Measurements from ENCODE around the gene KDM6A.
"Not testable (repeated sequence)": the region's sequence is repeated elsewhere in the genome, so short reads cannot be mapped to it uniquely, and the experiment has no call there.

Gene KDM6A

GRCh38 chrX:45068569-45068968 lies 195.6 kb downstream of the KDM6A start:
- Mint-ChIP-seq H3K27me3 (no peaks in the 10 kb centered on the region), H3K4me3 (no peak overlapping the region), H3K4me1 (ENCODE audit: low read depth) (peaks cover 28% of the 10 kb centered on the region), H3K36me3 (ENCODE audit: low read depth) (peaks cover 41% of the 10 kb centered on the region), H3K27ac (peak overlapping the region; percentile 71), H3K9me3 (no peaks in the 10 kb centered on the region)

- Mint-ChIP-seq H3K9me3 (no peaks in the 10 kb centered on the region), H3K27ac (peak overlapping the region; percentile 66), H3K4me3 (no peak overlapping the region), H3K36me3 (ENCODE audit: low read depth) (peaks cover 26% of the 10 kb centered on the region), H3K27me3 (no peaks in the 10 kb centered on the region), H3K4me1 (ENCODE audit: low read depth) (peaks cover 42% of the 10 kb centered on the region)
These were observed 197.4 kb downstream of the KDM6A start for GRCh38 chrX:45070116-45071007.

- H3K4me3 Mint-ChIP-seq, H3K27ac Mint-ChIP-seq, H3K27me3 Mint-ChIP-seq, H3K9me3 Mint-ChIP-seq: not testable (repeated sequence)
- H3K4me1 Mint-ChIP-seq (ENCODE audit: low read depth): peaks cover 54% of the 10 kb centered on the region
- peaks cover 25% of the 10 kb centered on the region for H3K36me3 Mint-ChIP-seq (ENCODE audit: low read depth)
These were observed 200.0 kb downstream of the KDM6A start for GRCh38 chrX:45073011-45073410.

DNA sequence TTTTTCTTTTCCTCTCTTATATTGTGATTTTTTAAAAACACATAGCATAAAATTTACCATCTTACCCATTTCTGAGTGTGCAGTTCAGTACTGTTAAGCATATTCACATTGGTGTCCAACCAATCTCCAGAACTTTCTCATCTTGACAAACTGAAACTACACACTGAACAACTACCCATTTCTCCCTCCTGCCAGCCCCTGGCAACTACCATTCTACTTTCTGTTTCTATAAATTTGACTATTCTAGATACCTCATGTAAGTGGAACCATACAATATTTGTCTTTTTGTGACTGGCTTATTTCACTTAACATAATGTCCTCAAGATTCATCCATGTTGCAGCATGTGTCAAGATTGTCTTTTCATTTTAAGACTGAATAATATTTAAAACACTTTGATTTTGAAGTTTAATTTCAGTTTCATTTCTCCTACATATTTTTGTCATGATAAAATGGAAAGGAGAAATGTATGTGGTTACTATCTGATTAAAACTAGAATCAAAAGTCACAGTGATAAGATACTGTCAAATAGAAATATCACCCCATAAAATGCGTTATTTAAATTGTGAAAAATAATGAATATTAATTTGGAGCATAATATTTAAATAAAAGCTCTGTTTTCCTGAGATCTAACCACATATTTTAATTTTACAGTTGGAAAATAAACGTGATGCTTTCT lies 204.9 kb downstream of the KDM6A start:
- Mint-ChIP-seq H3K9me3 (no peaks in the 10 kb centered on the region), H3K36me3 (ENCODE audit: low read depth) (peaks cover 18% of the 10 kb centered on the region), H3K4me3 (peak overlapping the region; percentile 71), H3K27ac (peak overlapping the region; percentile 92), H3K4me1 (ENCODE audit: low read depth) (peaks cover 40% of the 10 kb centered on the region), H3K27me3 (no peaks in the 10 kb centered on the region)

- peaks cover 23% of the 10 kb centered on the region for H3K36me3 Mint-ChIP-seq (ENCODE audit: low read depth)
- H3K27me3 Mint-ChIP-seq: no peaks in the 10 kb centered on the region
- H3K4me1 Mint-ChIP-seq (ENCODE audit: low read depth): peaks cover 10% of the 10 kb centered on the region
- H3K4me3 Mint-ChIP-seq: no peak overlapping the region
- H3K27ac Mint-ChIP-seq: no peak overlapping the region
- H3K9me3 Mint-ChIP-seq: no peaks in the 10 kb centered on the region
These were observed 210.3 kb downstream of the KDM6A start for GRCh38 chrX:45083314-45083713.

DNA sequence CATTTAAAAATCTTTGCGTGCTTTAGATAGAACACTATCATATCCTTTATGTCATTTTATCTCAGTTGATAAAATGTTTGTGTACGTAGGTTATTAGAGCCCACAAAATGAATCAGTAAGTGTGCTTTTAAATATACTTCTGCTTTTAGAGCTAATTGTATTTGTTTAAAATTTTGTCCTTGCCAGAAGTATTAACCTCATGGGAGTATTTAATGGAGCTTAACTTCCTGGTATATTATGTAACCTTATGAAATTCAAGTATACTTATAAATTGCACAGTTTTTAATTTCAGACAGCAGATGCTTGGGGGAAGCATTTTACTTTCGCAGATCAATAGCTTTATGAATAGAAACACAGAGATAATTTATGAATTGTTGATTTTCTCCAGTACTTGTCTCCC lies 237.5 kb downstream of the KDM6A start:
- no peaks in the 10 kb centered on the region for H3K4me1 Mint-ChIP-seq (ENCODE audit: low read depth)
- peaks cover 8% of the 10 kb centered on the region for H3K9me3 Mint-ChIP-seq
- H3K27ac Mint-ChIP-seq: no peak overlapping the region
- H3K27me3 Mint-ChIP-seq: no peaks in the 10 kb centered on the region
- no peak overlapping the region for H3K4me3 Mint-ChIP-seq
- peaks cover 40% of the 10 kb centered on the region for H3K36me3 Mint-ChIP-seq (ENCODE audit: low read depth)

DNA sequence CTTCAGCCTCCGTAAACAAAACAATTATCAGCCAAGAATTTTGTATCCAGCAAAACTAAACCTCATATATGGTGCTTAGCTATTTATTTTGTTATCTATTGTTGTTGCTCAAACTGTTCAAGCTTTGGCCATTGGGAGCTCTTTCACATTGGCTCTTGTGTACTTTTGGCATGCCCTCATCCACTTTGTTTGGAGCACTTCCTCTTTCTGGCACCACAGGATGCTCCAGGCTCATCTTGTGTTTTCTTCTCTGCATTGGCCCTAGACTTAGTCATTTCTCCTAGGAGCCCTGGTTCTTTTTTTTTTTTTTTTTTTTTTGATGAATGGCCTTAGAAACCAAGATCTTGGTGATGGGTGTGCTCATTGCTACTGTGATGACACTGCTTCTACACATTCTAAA lies 253.2 kb downstream of the KDM6A start:
- Mint-ChIP-seq H3K4me3 (no peak overlapping the region), H3K9me3 (peaks cover 10% of the 10 kb centered on the region), H3K27ac (no peak overlapping the region), H3K27me3 (peaks cover 3% of the 10 kb centered on the region), H3K4me1 (ENCODE audit: low read depth) (no peaks in the 10 kb centered on the region), H3K36me3 (ENCODE audit: low read depth) (no peaks in the 10 kb centered on the region)

- Mint-ChIP-seq H3K27me3 (peaks cover 3% of the 10 kb centered on the region), H3K27ac (no peak overlapping the region), H3K36me3 (ENCODE audit: low read depth) (no peaks in the 10 kb centered on the region), H3K9me3 (peaks cover 14% of the 10 kb centered on the region), H3K4me3 (no peak overlapping the region), H3K4me1 (ENCODE audit: low read depth) (no peaks in the 10 kb centered on the region)
These were observed 256.0 kb downstream of the KDM6A start for GRCh38 chrX:45128896-45129454.

GRCh38 chrX:45133465-45133864 lies 260.5 kb downstream of the KDM6A start:
- Mint-ChIP-seq H3K27ac (no peak overlapping the region), H3K27me3 (no peaks in the 10 kb centered on the region), H3K36me3 (ENCODE audit: low read depth) (no peaks in the 10 kb centered on the region), H3K4me1 (ENCODE audit: low read depth) (no peaks in the 10 kb centered on the region), H3K4me3 (no peak overlapping the region), H3K9me3 (peaks cover 11% of the 10 kb centered on the region)

- H3K27me3 Mint-ChIP-seq: no peaks in the 10 kb centered on the region
- H3K4me3 Mint-ChIP-seq: no peak overlapping the region
- H3K4me1 Mint-ChIP-seq (ENCODE audit: low read depth): no peaks in the 10 kb centered on the region
- H3K36me3 Mint-ChIP-seq (ENCODE audit: low read depth): no peaks in the 10 kb centered on the region
- peaks cover 11% of the 10 kb centered on the region for H3K9me3 Mint-ChIP-seq
- H3K27ac Mint-ChIP-seq: no peak overlapping the region
These were observed 261.3 kb downstream of the KDM6A start for GRCh38 chrX:45134315-45134731.

DNA sequence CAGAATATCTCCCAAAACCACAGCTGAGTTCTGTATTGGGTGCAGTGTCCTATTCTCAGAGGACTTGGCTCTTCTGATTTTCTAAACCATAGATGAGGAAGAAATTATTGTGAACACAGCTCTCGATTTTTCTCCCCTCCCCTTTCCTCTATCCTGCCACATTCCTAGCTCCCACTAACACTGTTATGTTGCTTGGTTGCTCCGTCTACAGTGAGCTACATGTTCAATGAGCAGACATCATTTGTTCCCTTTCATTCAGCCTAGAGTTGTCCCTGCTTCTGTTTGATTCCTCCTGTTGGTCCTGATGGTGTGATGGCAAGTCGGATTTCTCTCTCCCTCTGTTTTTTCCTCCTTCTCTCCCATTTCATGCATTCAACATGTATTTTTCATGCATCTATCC lies 261.8 kb downstream of the KDM6A start:
- Mint-ChIP-seq H3K27me3 (no peaks in the 10 kb centered on the region), H3K27ac (no peak overlapping the region), H3K36me3 (ENCODE audit: low read depth) (no peaks in the 10 kb centered on the region), H3K4me3 (no peak overlapping the region), H3K4me1 (ENCODE audit: low read depth) (no peaks in the 10 kb centered on the region), H3K9me3 (peaks cover 11% of the 10 kb centered on the region)

GRCh38 chrX:45135391-45136075 lies 262.5 kb downstream of the KDM6A start:
- not testable (repeated sequence) for H3K4me1 Mint-ChIP-seq (ENCODE audit: low read depth); H3K27me3 Mint-ChIP-seq; H3K27ac Mint-ChIP-seq; H3K36me3 Mint-ChIP-seq (ENCODE audit: low read depth); H3K4me3 Mint-ChIP-seq; H3K9me3 Mint-ChIP-seq

- Mint-ChIP-seq H3K9me3 (peaks cover 4% of the 10 kb centered on the region), H3K27me3 (no peaks in the 10 kb centered on the region), H3K4me3 (no peak overlapping the region), H3K27ac (no peak overlapping the region), H3K4me1 (ENCODE audit: low read depth) (no peaks in the 10 kb centered on the region), H3K36me3 (ENCODE audit: low read depth) (no peaks in the 10 kb centered on the region)
These were observed 264.5 kb downstream of the KDM6A start for GRCh38 chrX:45137531-45137930.

DNA sequence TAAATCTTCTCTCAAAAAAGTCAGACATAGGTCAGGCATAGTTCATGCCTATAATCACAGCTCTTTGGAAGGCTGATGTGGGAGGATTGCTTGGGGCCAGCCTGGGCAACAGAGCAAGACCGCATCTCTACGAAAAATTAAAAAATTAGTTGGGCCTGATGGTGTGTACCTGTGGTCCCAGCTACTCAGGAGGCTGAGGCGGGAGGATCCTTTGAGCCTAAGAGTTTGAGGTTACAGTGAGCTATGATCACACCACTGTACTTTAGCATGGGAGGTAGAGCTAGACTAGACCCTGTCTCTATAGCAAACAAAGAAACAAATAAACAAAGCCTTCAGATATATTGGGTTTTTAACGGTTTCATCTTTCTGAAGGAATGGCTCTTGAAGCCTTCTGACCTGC lies 265.5 kb downstream of the KDM6A start:
- Mint-ChIP-seq H3K27ac (no peak overlapping the region), H3K4me3 (no peak overlapping the region), H3K27me3 (no peaks in the 10 kb centered on the region), H3K9me3 (peaks cover 1% of the 10 kb centered on the region), H3K4me1 (ENCODE audit: low read depth) (no peaks in the 10 kb centered on the region), H3K36me3 (ENCODE audit: low read depth) (no peaks in the 10 kb centered on the region)

DNA sequence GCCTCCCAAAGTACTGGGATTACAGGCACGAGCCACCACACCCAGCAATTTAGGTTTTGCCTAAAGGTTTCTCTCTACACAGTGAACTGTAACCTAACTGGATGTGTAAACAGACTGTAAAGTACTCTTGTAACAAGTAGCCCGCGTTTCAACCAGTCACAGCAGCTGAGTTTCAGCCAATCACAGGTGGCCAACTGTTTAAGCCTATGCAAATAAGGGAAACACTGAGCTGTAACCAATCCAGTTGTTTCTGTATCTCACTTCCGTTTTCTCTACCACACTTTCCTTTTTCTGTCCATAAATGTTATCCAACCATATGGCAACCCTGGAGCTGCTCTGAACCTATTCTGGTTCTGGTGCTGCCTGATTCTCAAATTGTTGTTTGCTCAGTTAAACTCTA lies 267.8 kb downstream of the KDM6A start:
- no peaks in the 10 kb centered on the region for H3K27me3 Mint-ChIP-seq
- no peak overlapping the region for H3K27ac Mint-ChIP-seq
- no peak overlapping the region for H3K4me3 Mint-ChIP-seq
- no peaks in the 10 kb centered on the region for H3K4me1 Mint-ChIP-seq (ENCODE audit: low read depth)
- no peaks in the 10 kb centered on the region for H3K36me3 Mint-ChIP-seq (ENCODE audit: low read depth)
- H3K9me3 Mint-ChIP-seq: no peaks in the 10 kb centered on the region
